Activated T-helper 1 cell treated with anti-CD3 and anti-CD28 coated beads, Interleukin-12 subunit alpha, Interleukin-12 subunit beta, Interleukin-2, Interleukin-4 antibody, amounts not matched to agents 30 ng/mL and 10 ng/mL and 1 ng/mL, durations not matched to agents 14 hours and 24 hours and 36 hours (primary cell): Measurements from ENCODE around the gene PRSS22. TPM values are rescaled to one million over a fixed set of nuclear protein-coding genes. Genes with fewer than 3 reads are reported as not detected.

Source experiments
- DNase-seq: peaks from one replicate; pipeline ENCODE4 v3.0.0; 2021; ENCODE audit warnings: low spot score
- H3K27ac Mint-ChIP-seq: one replicate; pipeline ENCODE4 v1.8.0; 2021; ENCODE audit warnings: mild to moderate bottlenecking, mixed read lengths
- H3K27me3 Mint-ChIP-seq: one replicate; pipeline ENCODE4 v1.8.0; 2022; ENCODE audit warnings: mild to moderate bottlenecking, moderate library complexity, mixed read lengths; ENCODE audit not compliant: insufficient read depth
- H3K36me3 Mint-ChIP-seq: one replicate; pipeline ENCODE4 v1.8.0; 2021; ENCODE audit warnings: low read depth, mixed read lengths
- H3K4me1 Mint-ChIP-seq: one replicate; pipeline ENCODE4 v1.8.0; 2021; ENCODE audit warnings: low read depth, mixed read lengths
- H3K4me3 Mint-ChIP-seq: one replicate; pipeline ENCODE4 v1.8.0; 2021; ENCODE audit warnings: mild to moderate bottlenecking, moderate library complexity, mixed read lengths
- H3K9me3 Mint-ChIP-seq: one replicate; pipeline ENCODE4 v1.8.0; 2021; ENCODE audit warnings: mixed read lengths
- intact Hi-C: fragments of 100-400 bp; cut with micrococcal nuclease; formaldehyde crosslinking; loops from one replicate; pipeline ENCODE4 v1.15.1; 2024
- total RNA-seq: library from RNA; stranded (reverse); gene quantifications from 2 replicates; pipeline ENCODE4 v1.2.3, GENCODE V29; 2022

The PRSS22 gene
- total RNA-seq, 1 donor from 2014 or later, result not detected

GRCh38 chr16:2827831-2828520, 30.0 kb downstream of the PRSS22 start:
- Mint-ChIP-seq H3K27ac (no peak overlapping the region), H3K4me3 (no peak overlapping the region), H3K27me3 (peaks cover 5% of the 10 kb centered on the region), H3K4me1 (peaks cover 7% of the 10 kb centered on the region), H3K36me3 (no peaks in the 10 kb centered on the region), H3K9me3 (no peaks in the 10 kb centered on the region)
- no peak for DNase-seq
- intact Hi-C loops, result no loop called here

GRCh38 chr16:2827374-2827791, 30.6 kb downstream of the PRSS22 start:
- Mint-ChIP-seq H3K4me3 (no peak overlapping the region), H3K9me3 (no peaks in the 10 kb centered on the region), H3K27me3 (peaks cover 2% of the 10 kb centered on the region), H3K36me3 (no peaks in the 10 kb centered on the region), H3K27ac (no peak overlapping the region), H3K4me1 (peaks cover 7% of the 10 kb centered on the region)
- no peak for DNase-seq
- intact Hi-C loops, result no loop called here

- Mint-ChIP-seq H3K27ac (no peak overlapping the region), H3K4me1 (peaks cover 7% of the 10 kb centered on the region), H3K9me3 (no peaks in the 10 kb centered on the region), H3K36me3 (no peaks in the 10 kb centered on the region), H3K27me3 (peaks cover 2% of the 10 kb centered on the region), H3K4me3 (no peak overlapping the region)
- DNase-seq, result no peak
- intact Hi-C loops, result no loop called here
Observed at GRCh38 chr16:2826591-2827373, 31.2 kb downstream of the PRSS22 start.

GRCh38 chr16:2825906-2826305, 32.1 kb downstream of the PRSS22 start:
- H3K4me1 Mint-ChIP-seq, result peaks cover 4% of the 10 kb centered on the region
- H3K9me3 Mint-ChIP-seq, result no peaks in the 10 kb centered on the region
- no peaks in the 10 kb centered on the region for H3K36me3 Mint-ChIP-seq
- H3K27ac Mint-ChIP-seq, result no peak overlapping the region
- no peak for DNase-seq
- H3K4me3 Mint-ChIP-seq, result no peak overlapping the region
- intact Hi-C loops, result no loop called here
- peaks cover 2% of the 10 kb centered on the region for H3K27me3 Mint-ChIP-seq

GRCh38 chr16:2825049-2825742, 32.8 kb downstream of the PRSS22 start:
- intact Hi-C loops, result no loop called here
- Mint-ChIP-seq H3K9me3 (no peaks in the 10 kb centered on the region), H3K27ac (no peak overlapping the region), H3K4me1 (no peaks in the 10 kb centered on the region), H3K27me3 (peaks cover 2% of the 10 kb centered on the region), H3K4me3 (no peak overlapping the region), H3K36me3 (no peaks in the 10 kb centered on the region)
- no peak for DNase-seq

GRCh38 chr16:2824626-2825025, 33.3 kb downstream of the PRSS22 start:
- H3K4me1 Mint-ChIP-seq, result no peaks in the 10 kb centered on the region
- intact Hi-C loops, result no loop called here
- DNase-seq, result no peak
- no peaks in the 10 kb centered on the region for H3K9me3 Mint-ChIP-seq
- no peak overlapping the region for H3K4me3 Mint-ChIP-seq
- H3K27ac Mint-ChIP-seq, result no peak overlapping the region
- peaks cover 2% of the 10 kb centered on the region for H3K27me3 Mint-ChIP-seq
- no peaks in the 10 kb centered on the region for H3K36me3 Mint-ChIP-seq

GRCh38 chr16:2822496-2822895, 35.5 kb downstream of the PRSS22 start:
- no peaks in the 10 kb centered on the region for H3K9me3 Mint-ChIP-seq
- H3K4me3 Mint-ChIP-seq, result no peak overlapping the region
- no peak for DNase-seq
- H3K36me3 Mint-ChIP-seq, result no peaks in the 10 kb centered on the region
- no peak overlapping the region for H3K27ac Mint-ChIP-seq
- no peaks in the 10 kb centered on the region for H3K27me3 Mint-ChIP-seq
- intact Hi-C loops, result no loop called here
- no peaks in the 10 kb centered on the region for H3K4me1 Mint-ChIP-seq

- intact Hi-C loops, result no loop called here
Observed at GRCh38 chr16:2822158-2822495, 35.8 kb downstream of the PRSS22 start.

GRCh38 chr16:2821487-2822157, 36.3 kb downstream of the PRSS22 start:
- Mint-ChIP-seq H3K36me3 (no peaks in the 10 kb centered on the region), H3K4me1 (no peaks in the 10 kb centered on the region), H3K4me3 (no peak overlapping the region), H3K27ac (no peak overlapping the region), H3K27me3 (no peaks in the 10 kb centered on the region), H3K9me3 (no peaks in the 10 kb centered on the region)
- DNase-seq, result no peak
- intact Hi-C loops, result no loop called here

More at GRCh38 chr16:2822158-2822495, 35.8 kb downstream of the PRSS22 start:
- no peak overlapping the region for H3K27ac Mint-ChIP-seq
- no peak overlapping the region for H3K4me3 Mint-ChIP-seq
- no peaks in the 10 kb centered on the region for H3K27me3 Mint-ChIP-seq
- no peaks in the 10 kb centered on the region for H3K4me1 Mint-ChIP-seq
- DNase-seq, result no peak
- no peaks in the 10 kb centered on the region for H3K9me3 Mint-ChIP-seq
- H3K36me3 Mint-ChIP-seq, result no peaks in the 10 kb centered on the region

GRCh38 chr16:2820836-2821486, 37.0 kb downstream of the PRSS22 start:
- H3K27me3 Mint-ChIP-seq, result no peaks in the 10 kb centered on the region

GRCh38 chr16:2819939-2820835, 37.8 kb downstream of the PRSS22 start:
- H3K27me3 Mint-ChIP-seq, result no peaks in the 10 kb centered on the region
- no peaks in the 10 kb centered on the region for H3K9me3 Mint-ChIP-seq
- no peak overlapping the region for H3K27ac Mint-ChIP-seq
- no peaks in the 10 kb centered on the region for H3K4me1 Mint-ChIP-seq
- no peak for DNase-seq
- H3K36me3 Mint-ChIP-seq, result no peaks in the 10 kb centered on the region
- intact Hi-C loops, result no loop called here
- no peak overlapping the region for H3K4me3 Mint-ChIP-seq

More at GRCh38 chr16:2820836-2821486, 37.0 kb downstream of the PRSS22 start:
- no peak overlapping the region for H3K27ac Mint-ChIP-seq
- no peak for DNase-seq
- no peaks in the 10 kb centered on the region for H3K36me3 Mint-ChIP-seq
- H3K9me3 Mint-ChIP-seq, result no peaks in the 10 kb centered on the region
- intact Hi-C loops, result no loop called here
- H3K4me3 Mint-ChIP-seq, result no peak overlapping the region
- H3K4me1 Mint-ChIP-seq, result no peaks in the 10 kb centered on the region
